Measurements from ENCODE around the gene AQP12B. TPM values are rescaled to one million over a fixed set of nuclear protein-coding genes. Genes with fewer than 3 reads are reported as not detected.
"Not testable (repeated sequence)": the region's sequence is repeated elsewhere in the genome, so short reads cannot be mapped to it uniquely, and the experiment has no call there.

Gene AQP12B
- total RNA-seq, 1 experiment from 2014 or later, result not detected

DNA sequence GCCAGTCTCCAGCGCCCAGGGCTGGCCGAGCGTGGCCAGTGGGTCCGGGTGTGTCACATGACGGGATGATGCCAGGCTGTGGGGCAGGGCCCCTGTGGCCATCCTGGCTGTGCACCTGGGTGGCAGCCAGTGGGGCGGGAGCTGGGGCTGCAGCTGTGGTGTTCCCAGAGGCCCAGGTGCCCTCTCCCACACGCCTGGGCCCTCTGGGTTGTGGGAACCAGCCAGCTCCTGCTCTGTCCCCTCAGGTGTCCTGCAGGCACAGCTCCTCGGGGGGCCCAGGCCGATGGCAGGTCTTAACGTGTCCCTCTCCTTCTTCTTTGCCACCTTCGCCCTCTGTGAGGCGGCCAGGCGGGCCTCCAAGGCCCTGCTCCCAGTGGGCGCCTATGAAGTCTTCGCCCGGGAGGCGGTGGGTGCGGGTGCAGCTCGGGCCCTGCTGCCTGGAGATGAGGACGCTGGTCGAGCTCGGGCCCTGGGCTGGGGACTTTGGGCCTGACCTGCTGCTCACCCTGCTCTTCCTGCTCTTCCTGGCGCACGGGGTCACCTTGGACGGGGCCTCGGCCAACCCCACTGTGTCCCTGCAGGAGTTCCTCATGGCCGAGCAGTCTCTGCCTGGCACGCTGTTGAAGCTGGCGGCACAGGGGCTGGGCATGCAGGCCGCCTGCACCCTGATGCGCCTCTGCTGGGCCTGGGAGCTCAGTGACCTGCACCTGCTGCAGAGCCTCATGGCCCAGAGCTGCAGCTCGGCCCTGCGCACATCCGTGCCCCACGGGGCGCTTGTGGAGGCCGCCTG is 9.1 kb upstream of the AQP12B start, which contains the start of gene AQP12A:
Gene AQP12A (plus strand): TSS at position 236 of the 790 bp plus-strand sequence. CDS start 48 bp downstream, at position 284.
- H3T11ph ChIP-seq (ENCODE audit: low read length); H3K56ac ChIP-seq (ENCODE audit: insufficient read length, low read depth, low read length); H3K4me3 Mint-ChIP-seq; H3K18ac ChIP-seq (ENCODE audit: insufficient read length, low read depth, low read length); H2AK5ac ChIP-seq (ENCODE audit: insufficient read length, low read length); H2BK12ac ChIP-seq (ENCODE audit: insufficient read length, low read depth, low read length); H3K4me1 Mint-ChIP-seq; H3K27ac Mint-ChIP-seq; H3K23ac ChIP-seq (ENCODE audit: insufficient read length, low read depth, low read length); H3K14ac ChIP-seq (ENCODE audit: insufficient read depth, low read length); H3K9ac ChIP-seq (ENCODE audit: extremely low read depth, insufficient read length, low read length); H3K79me2 ChIP-seq (ENCODE audit: insufficient read depth, low read length); H4K20me1 ChIP-seq (ENCODE audit: control insufficient read depth, insufficient read depth, insufficient read length); H3K27ac ChIP-seq (ENCODE audit: insufficient read length, low read depth, low read length); H3K4ac ChIP-seq (ENCODE audit: low read depth, low read length); H3K23me2 ChIP-seq (ENCODE audit: insufficient read length, low read depth, low read length, poor library complexity, severe bottlenecking); H3K4me2 ChIP-seq (ENCODE audit: insufficient read depth, insufficient read length, low read length); H2BK120ac ChIP-seq (ENCODE audit: low read depth, low read length, poor library complexity, severe bottlenecking); H4K5ac ChIP-seq (ENCODE audit: insufficient read length, low read depth, low read length); H2BK5ac ChIP-seq (ENCODE audit: insufficient read length, low read length); H4K91ac ChIP-seq (ENCODE audit: insufficient read length, low read depth, low read length); H3K4me1 ChIP-seq (ENCODE audit: insufficient read depth, low read length); H2BK20ac ChIP-seq (ENCODE audit: low read depth, low read length, poor library complexity, severe bottlenecking); H3K27me3 ChIP-seq (ENCODE audit: insufficient read depth, low read length); H3K27me3 Mint-ChIP-seq (ENCODE audit: low read depth); H3K36me3 Mint-ChIP-seq (ENCODE audit: insufficient read depth in 1 of 3, low read depth in 3 of 3); H4K8ac ChIP-seq (replicated peaks; ENCODE audit: insufficient read length, low read depth, low read length); H2AFZ ChIP-seq (ENCODE audit: low read length); H3K9me3 ChIP-seq (ENCODE audit: control insufficient read depth, low read depth, low read length); H3K79me1 ChIP-seq (ENCODE audit: insufficient read depth, low read depth, low read length, poor library complexity, severe bottlenecking); H3K9me3 Mint-ChIP-seq; H2BK15ac ChIP-seq (ENCODE audit: low read depth, low read length): not testable (repeated sequence)
- no CpG with 5 or more reads among the region's 37 CpGs for WGBS (ENCODE audit: extremely low coverage, insufficient read length, low lambda C conversion rate)
- DNase-seq, result peak; percentile 25

DNA sequence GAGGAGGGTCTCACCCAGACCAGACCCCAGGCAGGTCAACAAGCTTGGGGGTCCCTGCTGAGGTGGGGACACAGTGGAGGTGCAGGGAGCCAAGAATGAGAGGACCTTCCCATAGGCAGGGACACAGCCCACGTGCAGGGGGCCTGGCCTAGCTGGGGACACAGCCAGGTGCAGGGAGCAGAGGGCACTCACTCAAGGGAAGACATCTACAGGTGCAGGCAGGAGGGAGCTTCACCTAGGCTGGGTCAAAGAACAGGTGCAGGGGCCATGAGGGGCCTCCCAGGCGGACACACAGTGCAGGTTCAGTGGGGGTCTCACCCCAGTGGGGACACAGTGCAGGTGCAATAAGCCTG is 8.4 kb upstream of the AQP12B start:
- not testable (repeated sequence) for H2AFZ ChIP-seq (ENCODE audit: low read length); H3T11ph ChIP-seq (ENCODE audit: low read length); H3K18ac ChIP-seq (ENCODE audit: insufficient read length, low read depth, low read length); DNase-seq; H3K9ac ChIP-seq (ENCODE audit: extremely low read depth, insufficient read length, low read length); H3K79me1 ChIP-seq (ENCODE audit: insufficient read depth, low read depth, low read length, poor library complexity, severe bottlenecking); H3K36me3 Mint-ChIP-seq (ENCODE audit: insufficient read depth in 1 of 3, low read depth in 3 of 3); H3K27ac ChIP-seq (ENCODE audit: insufficient read length, low read depth, low read length); H3K23ac ChIP-seq (ENCODE audit: insufficient read length, low read depth, low read length); H3K27ac Mint-ChIP-seq; H3K27me3 ChIP-seq (ENCODE audit: insufficient read depth, low read length); H2BK20ac ChIP-seq (ENCODE audit: low read depth, low read length, poor library complexity, severe bottlenecking); H3K4me2 ChIP-seq (ENCODE audit: insufficient read depth, insufficient read length, low read length); H3K4me1 Mint-ChIP-seq; H3K56ac ChIP-seq (ENCODE audit: insufficient read length, low read depth, low read length); H2BK15ac ChIP-seq (ENCODE audit: low read depth, low read length); H3K14ac ChIP-seq (ENCODE audit: insufficient read depth, low read length); H2BK12ac ChIP-seq (ENCODE audit: insufficient read length, low read depth, low read length); H3K4me3 Mint-ChIP-seq; H3K23me2 ChIP-seq (ENCODE audit: insufficient read length, low read depth, low read length, poor library complexity, severe bottlenecking); H4K91ac ChIP-seq (ENCODE audit: insufficient read length, low read depth, low read length); H4K8ac ChIP-seq (replicated peaks; ENCODE audit: insufficient read length, low read depth, low read length); H3K4ac ChIP-seq (ENCODE audit: low read depth, low read length); H4K20me1 ChIP-seq (ENCODE audit: control insufficient read depth, insufficient read depth, insufficient read length); H3K4me1 ChIP-seq (ENCODE audit: insufficient read depth, low read length); H2AK5ac ChIP-seq (ENCODE audit: insufficient read length, low read length); H3K79me2 ChIP-seq (ENCODE audit: insufficient read depth, low read length); H4K5ac ChIP-seq (ENCODE audit: insufficient read length, low read depth, low read length); H3K9me3 Mint-ChIP-seq; H3K9me3 ChIP-seq (ENCODE audit: control insufficient read depth, low read depth, low read length); H3K27me3 Mint-ChIP-seq (ENCODE audit: low read depth); H2BK5ac ChIP-seq (ENCODE audit: insufficient read length, low read length); H2BK120ac ChIP-seq (ENCODE audit: low read depth, low read length, poor library complexity, severe bottlenecking)
- no CpG with 5 or more reads among the region's 2 CpGs for WGBS (ENCODE audit: extremely low coverage, insufficient read length, low lambda C conversion rate)
